LHCN-M2 (cell line): ENCODE data around the gene ADGRA1. TPM values are rescaled to one million over a fixed set of nuclear protein-coding genes. Genes with fewer than 3 reads are reported as not detected.

ENCODE experiments used
- DNase-seq: peaks from one replicate; pipeline ENCODE4 v3.0.0-alpha.2; 2012; ENCODE audit warnings: low read depth
- total RNA-seq: library from RNA; depleted of rRNA; stranded (reverse); fragments of >200 nt; gene quantifications from 2 replicates; pipeline ENCODE4 v1.2.3, GENCODE V29; 2014; rRNA removed

The ADGRA1 gene
- total RNA-seq, 1 experiment from 2014 or later, result not detected

GRCh38 chr10:133178357-133179127, 90.8 kb downstream of the ADGRA1 start:
- DNase-seq, result no peak

GRCh38 chr10:133179128-133179520, 91.4 kb downstream of the ADGRA1 start:
- no peak for DNase-seq

- no peak for DNase-seq
Observed at GRCh38 chr10:133179651-133180050, 91.9 kb downstream of the ADGRA1 start.

- DNase-seq, result no peak
Observed at GRCh38 chr10:133180192-133180964, 92.7 kb downstream of the ADGRA1 start.

GRCh38 chr10:133180965-133181639, 93.4 kb downstream of the ADGRA1 start:
- no peak for DNase-seq

Other genes starting within 250 kb of the ADGRA1 start
- not detected in 2 replicates for gene CFAP46, start 145.4 kb upstream of the ADGRA1 start, total RNA-seq
- 0.11 TPM in 1 of 2 replicates, not detected in the other for gene KNDC1, start 72.3 kb downstream of the ADGRA1 start, total RNA-seq
- gene UTF1, start 142.3 kb downstream of the ADGRA1 start, total RNA-seq, result not detected in 2 replicates
- not detected in 2 replicates for gene VENTX, start 149.9 kb downstream of the ADGRA1 start, total RNA-seq
- 0.57 and 0.77 TPM in 2 replicates for gene ADAM8, start 188.9 kb downstream of the ADGRA1 start, total RNA-seq
- gene TUBGCP2, start 220.9 kb downstream of the ADGRA1 start, total RNA-seq, result 73.9 and 74.8 TPM in 2 replicates
- gene ZNF511, start 221.0 kb downstream of the ADGRA1 start, total RNA-seq, result 26.9 and 33.8 TPM in 2 replicates
- not detected in 2 replicates for gene CALY, start 249.0 kb downstream of the ADGRA1 start, total RNA-seq